ENCODE measurements around the gene MAG. TPM values are rescaled to one million over a fixed set of nuclear protein-coding genes. Genes with fewer than 3 reads are reported as not detected.

Gene MAG
- total and polyA plus RNA-seq, 2 of the 13 experiments (the other 11 are each of a cell fraction or from before 2014, with no cell fraction given), result 0.20 to 1.3 TPM

- TF ChIP-seq RFX5 (IDR thresholded peaks at IDR 0.05; ENCODE audit: low read depth, low read length) (no peak), KLF13 (CRISPR knock-in tag; IDR thresholded peaks at IDR 0.05) (no peak), FOXO4 (CRISPR knock-in tag; conservative IDR thresholded peaks at IDR 0.05) (no peak), ETV5 (CRISPR knock-in tag; IDR thresholded peaks at IDR 0.05; ENCODE audit: borderline replicate concordance) (peak; percentile 73; the same call in 1 of the 2 replicates), THAP9 (CRISPR knock-in tag; IDR thresholded peaks at IDR 0.05; ENCODE audit: borderline replicate concordance) (peak; percentile 22; the same call in 1 of the 2 replicates), ZNF563 (CRISPR knock-in tag; IDR thresholded peaks at IDR 0.05) (no peak), ZNF143 (CRISPR knock-in tag; IDR thresholded peaks at IDR 0.05) (no peak), ZNF724P (CRISPR knock-in tag; IDR thresholded peaks at IDR 0.05; ENCODE audit: borderline replicate concordance) (no peak), AGO2 (optimal IDR thresholded peaks at IDR 0.05; ENCODE audit: low read depth, low read length) (no peak), ZFP82 (CRISPR knock-in tag; IDR thresholded peaks at IDR 0.05; ENCODE audit: borderline replicate concordance) (no peak), ZMYM4 (CRISPR knock-in tag; IDR thresholded peaks at IDR 0.05) (no peak), DMTF1 (CRISPR knock-in tag; IDR thresholded peaks at IDR 0.05) (no peak), ZNF180 (CRISPR knock-in tag; IDR thresholded peaks at IDR 0.05; ENCODE audit: borderline replicate concordance, low read depth) (no peak), SMYD3 (CRISPR knock-in tag; IDR thresholded peaks at IDR 0.05) (no peak), SAFB2 (CRISPR knock-in tag; IDR thresholded peaks at IDR 0.05; ENCODE audit: borderline replicate concordance, low read depth) (no peak), FOXJ3 (CRISPR knock-in tag; IDR thresholded peaks at IDR 0.05; ENCODE audit: borderline replicate concordance) (peak; percentile 80; the same call in 1 of the 2 replicates), IRF1 (CRISPR knock-in tag; IDR thresholded peaks at IDR 0.05; ENCODE audit: low read depth) (no peak), E2F5 (CRISPR knock-in tag; conservative IDR thresholded peaks at IDR 0.05) (no peak), ZNF772 (CRISPR knock-in tag; IDR thresholded peaks at IDR 0.05) (0 out of 2 replicates have a peak, but pooled peaks have one; percentile 59), ZNF34 (CRISPR knock-in tag; IDR thresholded peaks at IDR 0.05; ENCODE audit: borderline replicate concordance) (no peak)
Observed at GRCh38 chr19:35253316-35254286, 38.4 kb upstream of the MAG start (continued).
